ENCODE results near the gene NHS.

NHS gene

GRCh38 chrX:17595456-17596035 lies 220.5 kb downstream of the NHS start:
- no peak for DNase-seq

GRCh38 chrX:17596061-17596460 lies 221.1 kb downstream of the NHS start:
- DNase-seq: no peak

- no peak for DNase-seq
These were observed 221.7 kb downstream of the NHS start for GRCh38 chrX:17596546-17597205.

- no peak for DNase-seq
These were observed 222.3 kb downstream of the NHS start for GRCh38 chrX:17597327-17597726.

- no peak for DNase-seq
These were observed 222.9 kb downstream of the NHS start for GRCh38 chrX:17597836-17598439.

GRCh38 chrX:17601441-17602200 lies 226.6 kb downstream of the NHS start:
- no peak for DNase-seq

- DNase-seq: no peak
These were observed 227.2 kb downstream of the NHS start for GRCh38 chrX:17602245-17602644.

- no peak for DNase-seq
These were observed 228.2 kb downstream of the NHS start for GRCh38 chrX:17603196-17603595.

- no peak for DNase-seq
These were observed 230.7 kb downstream of the NHS start for GRCh38 chrX:17605676-17606075.

GRCh38 chrX:17606231-17606630 lies 231.2 kb downstream of the NHS start:
- no peak for DNase-seq

- no peak for DNase-seq
These were observed 233.9 kb downstream of the NHS start for GRCh38 chrX:17608888-17609287.

- no peak for DNase-seq
These were observed 235.8 kb downstream of the NHS start for GRCh38 chrX:17610788-17611187.

GRCh38 chrX:17613979-17614588 lies 239.1 kb downstream of the NHS start:
- DNase-seq: no peak

- DNase-seq: no peak
These were observed 241.9 kb downstream of the NHS start for GRCh38 chrX:17616936-17617335.

- no peak for DNase-seq
These were observed 242.8 kb downstream of the NHS start for GRCh38 chrX:17617806-17618205.

- no peak for DNase-seq
These were observed 246.7 kb downstream of the NHS start for GRCh38 chrX:17621566-17622270.

GRCh38 chrX:17622331-17622730 lies 247.3 kb downstream of the NHS start:
- no peak for DNase-seq

- DNase-seq: no peak
These were observed 248.8 kb downstream of the NHS start for GRCh38 chrX:17623750-17624149.

- no peak for DNase-seq
These were observed 252.0 kb downstream of the NHS start for GRCh38 chrX:17627026-17627425.

- no peak for DNase-seq
These were observed 254.0 kb downstream of the NHS start for GRCh38 chrX:17628976-17629375.

GRCh38 chrX:17629519-17629918 lies 254.5 kb downstream of the NHS start:
- no peak for DNase-seq

GRCh38 chrX:17631647-17632046 lies 256.6 kb downstream of the NHS start:
- no peak for DNase-seq

GRCh38 chrX:17632942-17633341 lies 257.9 kb downstream of the NHS start:
- no peak for DNase-seq
